ENCODE results near the gene MAP3K13. TPM values are rescaled to one million over a fixed set of nuclear protein-coding genes. Genes with fewer than 3 reads are reported as not detected.
"Not testable (repeated sequence)": the region's sequence is repeated elsewhere in the genome, so short reads cannot be mapped to it uniquely, and the experiment has no call there.

MAP3K13 gene
- polyA plus RNA-seq, 1 donor: 52.3 TPM

DNA sequence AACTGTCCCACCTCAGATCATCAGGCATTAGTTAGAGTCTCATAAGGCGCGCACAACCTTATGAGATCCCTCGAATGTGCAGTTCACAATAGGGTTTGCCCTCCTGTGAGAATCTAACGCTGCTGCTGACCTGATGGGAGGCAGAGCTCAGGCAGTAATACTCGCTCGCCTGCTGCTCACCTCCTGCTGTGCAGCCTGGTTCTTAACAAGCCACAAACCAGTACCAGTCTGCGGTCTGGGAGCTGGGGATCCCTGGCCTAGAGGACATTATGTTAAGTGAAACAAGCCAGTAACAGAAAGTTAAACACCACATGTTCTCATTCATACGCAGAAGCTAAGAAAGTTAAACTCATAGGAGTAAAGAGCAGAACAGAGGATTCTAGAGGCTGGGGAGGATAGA is 47.0 kb downstream of the MAP3K13 start:
- H3K9me3 ChIP-seq (ENCODE audit: control insufficient read depth, low read depth, low read length): no peaks in the 10 kb centered on the region
- H3K4me3 ChIP-seq (ENCODE audit: low read length): no peak overlapping the region
- no peaks in the 10 kb centered on the region for H3K4me1 ChIP-seq (ENCODE audit: control insufficient read depth, insufficient read depth, low read length)
- H3K27ac ChIP-seq (ENCODE audit: low read length): no peak overlapping the region
- WGBS (ENCODE audit: insufficient coverage, low lambda C conversion rate): 100% methylated on average over 1 of the region's 8 CpGs
- no peak for DNase-seq
- no peaks in the 10 kb centered on the region for H3K36me3 ChIP-seq (ENCODE audit: control insufficient read depth, insufficient read depth, low read length)
- H3K27me3 ChIP-seq (ENCODE audit: control insufficient read depth, insufficient read depth, low read length): no peaks in the 10 kb centered on the region

DNA sequence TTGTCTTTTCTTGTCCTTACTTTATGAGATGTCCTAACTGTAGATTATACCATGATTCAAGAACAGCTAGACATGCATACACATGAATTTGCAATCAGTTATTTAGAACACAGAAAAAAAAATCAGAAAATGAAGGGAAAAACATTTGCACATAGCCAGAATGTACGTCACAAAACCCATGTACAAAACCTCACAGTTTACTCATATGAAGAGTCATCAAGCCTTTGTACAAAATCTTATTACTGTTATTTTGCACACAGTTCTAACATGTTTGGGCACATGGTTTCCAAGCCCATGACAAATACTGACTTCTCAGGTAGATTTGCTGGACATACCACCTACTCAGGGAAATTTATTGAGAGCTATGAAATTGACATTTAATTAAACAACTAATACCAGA is 48.2 kb downstream of the MAP3K13 start:
- Histone ChIP-seq H3K36me3 (ENCODE audit: control insufficient read depth, insufficient read depth, low read length) (no peaks in the 10 kb centered on the region), H3K27ac (ENCODE audit: low read length) (no peak overlapping the region), H3K4me1 (ENCODE audit: control insufficient read depth, insufficient read depth, low read length) (no peaks in the 10 kb centered on the region), H3K4me3 (ENCODE audit: low read length) (no peak overlapping the region), H3K9me3 (ENCODE audit: control insufficient read depth, low read depth, low read length) (no peaks in the 10 kb centered on the region), H3K27me3 (ENCODE audit: control insufficient read depth, insufficient read depth, low read length) (no peaks in the 10 kb centered on the region)
- WGBS (ENCODE audit: insufficient coverage, low lambda C conversion rate): no CpG with 5 or more reads among the region's 1 CpG
- no peak for DNase-seq

DNA sequence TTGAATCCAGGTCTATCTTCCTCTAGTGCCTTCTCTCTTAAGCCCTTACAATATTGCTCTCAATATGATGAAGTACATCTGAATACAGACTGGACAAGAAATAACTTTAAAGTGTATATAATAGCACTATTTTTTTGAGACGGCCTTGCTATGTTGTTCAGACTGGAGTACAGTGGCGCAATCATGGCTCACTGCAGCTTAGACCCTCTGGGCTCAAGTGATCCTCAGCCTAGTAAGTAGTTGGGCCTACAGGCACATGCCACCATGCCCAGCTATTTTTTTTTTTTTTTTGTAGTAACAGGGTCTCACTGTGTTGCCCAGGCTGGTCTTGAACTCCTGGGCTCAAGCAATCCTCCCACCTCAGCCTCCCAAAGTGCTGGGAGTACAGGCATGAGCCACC is 53.6 kb downstream of the MAP3K13 start:
- no peaks in the 10 kb centered on the region for H3K36me3 ChIP-seq (ENCODE audit: control insufficient read depth, insufficient read depth, low read length)
- no peak for DNase-seq
- no peak overlapping the region for H3K27ac ChIP-seq (ENCODE audit: low read length)
- H3K4me1 ChIP-seq (ENCODE audit: control insufficient read depth, insufficient read depth, low read length): no peaks in the 10 kb centered on the region
- H3K27me3 ChIP-seq (ENCODE audit: control insufficient read depth, insufficient read depth, low read length): no peaks in the 10 kb centered on the region
- no peak overlapping the region for H3K4me3 ChIP-seq (ENCODE audit: low read length)
- no peaks in the 10 kb centered on the region for H3K9me3 ChIP-seq (ENCODE audit: control insufficient read depth, low read depth, low read length)
- no CpG with 5 or more reads among the region's 2 CpGs for WGBS (ENCODE audit: insufficient coverage, low lambda C conversion rate)

DNA sequence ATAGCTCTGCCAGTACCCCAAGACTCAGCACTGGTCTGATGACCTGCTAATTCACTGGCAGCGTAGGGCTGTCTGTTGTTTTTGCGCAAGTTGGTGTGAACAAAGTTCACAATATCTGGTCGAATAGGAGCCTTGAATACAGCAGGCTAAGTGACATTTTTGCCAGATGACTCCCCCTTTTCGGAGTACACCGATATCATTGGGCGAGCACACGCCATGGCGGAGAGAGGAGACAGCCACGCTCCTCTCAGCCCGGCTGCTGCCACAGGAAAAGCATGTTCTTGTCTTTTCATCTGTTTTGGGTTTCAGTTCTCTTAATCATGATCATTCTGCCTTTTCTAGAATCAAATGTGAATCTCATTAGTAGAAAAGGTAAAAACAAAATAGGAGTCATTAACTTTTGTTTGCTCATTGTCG is 55.6 kb downstream of the MAP3K13 start:
- H3K36me3 ChIP-seq (ENCODE audit: control insufficient read depth, insufficient read depth, low read length); H3K9me3 ChIP-seq (ENCODE audit: control insufficient read depth, low read depth, low read length); H3K27ac ChIP-seq (ENCODE audit: low read length); H3K27me3 ChIP-seq (ENCODE audit: control insufficient read depth, insufficient read depth, low read length); H3K4me1 ChIP-seq (ENCODE audit: control insufficient read depth, insufficient read depth, low read length); H3K4me3 ChIP-seq (ENCODE audit: low read length); DNase-seq: not testable (repeated sequence)
- WGBS (ENCODE audit: insufficient coverage, low lambda C conversion rate): 100% methylated on average over 1 of the region's 11 CpGs

DNA sequence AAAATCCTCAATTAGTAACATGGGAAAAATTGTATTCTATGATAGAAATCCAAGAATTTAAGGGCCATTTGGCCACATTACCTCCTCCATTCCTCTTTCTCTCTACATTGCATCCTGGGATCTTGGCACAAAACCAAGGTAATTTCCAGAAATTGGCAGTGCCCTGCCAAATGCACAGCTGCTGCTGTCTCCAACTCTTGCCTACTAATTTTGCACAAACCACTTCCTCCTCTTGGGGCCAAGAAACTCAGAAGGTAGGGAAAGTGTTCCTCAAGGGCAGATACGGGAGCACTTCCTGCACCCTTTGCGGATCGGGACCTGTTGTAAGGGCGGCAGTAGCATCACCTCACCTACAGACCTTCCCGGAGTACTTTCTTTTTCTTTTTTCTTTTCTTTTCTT is 57.8 kb downstream of the MAP3K13 start:
- H3K4me1 ChIP-seq (ENCODE audit: control insufficient read depth, insufficient read depth, low read length): no peaks in the 10 kb centered on the region
- no peaks in the 10 kb centered on the region for H3K9me3 ChIP-seq (ENCODE audit: control insufficient read depth, low read depth, low read length)
- H3K27me3 ChIP-seq (ENCODE audit: control insufficient read depth, insufficient read depth, low read length): no peaks in the 10 kb centered on the region
- no peak for DNase-seq
- H3K27ac ChIP-seq (ENCODE audit: low read length): no peak overlapping the region
- H3K36me3 ChIP-seq (ENCODE audit: control insufficient read depth, insufficient read depth, low read length): no peaks in the 10 kb centered on the region
- 92% methylated on average over 2 of the region's 5 CpGs for WGBS (ENCODE audit: insufficient coverage, low lambda C conversion rate)
- H3K4me3 ChIP-seq (ENCODE audit: low read length): no peak overlapping the region

DNA sequence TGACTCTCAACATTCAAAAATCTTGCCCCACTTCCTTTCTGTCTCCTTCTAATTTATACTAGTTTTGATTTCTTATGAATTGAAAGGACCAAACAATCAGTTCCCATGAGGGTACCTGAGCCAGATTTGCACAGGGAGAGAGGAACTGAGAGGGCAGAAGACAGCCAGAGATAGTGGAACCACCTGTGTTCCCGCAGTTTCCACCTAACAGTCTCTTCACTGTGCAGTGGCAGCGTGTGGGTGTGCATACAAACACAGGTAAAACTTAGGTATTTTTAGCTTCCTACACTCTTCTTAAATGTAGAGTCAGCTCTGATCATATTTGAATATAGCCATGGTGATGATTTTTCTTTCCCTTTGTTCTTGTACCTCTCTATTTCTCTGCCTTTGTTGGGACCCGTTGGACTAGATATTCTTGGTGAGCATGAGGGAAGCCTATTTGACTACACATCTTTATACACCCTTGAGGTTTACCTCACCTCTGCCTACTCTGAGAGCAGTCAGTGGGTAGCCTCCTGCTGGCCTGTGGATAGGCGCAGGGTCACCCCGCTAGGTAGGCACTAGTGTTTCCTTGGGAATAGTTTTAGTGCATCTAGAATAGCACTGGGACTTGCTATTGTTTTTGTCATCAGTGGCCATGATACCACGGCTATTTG is 58.8 kb downstream of the MAP3K13 start:
- no peaks in the 10 kb centered on the region for H3K27me3 ChIP-seq (ENCODE audit: control insufficient read depth, insufficient read depth, low read length)
- H3K36me3 ChIP-seq (ENCODE audit: control insufficient read depth, insufficient read depth, low read length): no peaks in the 10 kb centered on the region
- no CpG with 5 or more reads among the region's 6 CpGs for WGBS (ENCODE audit: insufficient coverage, low lambda C conversion rate)
- H3K4me1 ChIP-seq (ENCODE audit: control insufficient read depth, insufficient read depth, low read length): no peaks in the 10 kb centered on the region
- no peak overlapping the region for H3K4me3 ChIP-seq (ENCODE audit: low read length)
- no peak overlapping the region for H3K27ac ChIP-seq (ENCODE audit: low read length)
- no peaks in the 10 kb centered on the region for H3K9me3 ChIP-seq (ENCODE audit: control insufficient read depth, low read depth, low read length)
- no peak for DNase-seq

DNA sequence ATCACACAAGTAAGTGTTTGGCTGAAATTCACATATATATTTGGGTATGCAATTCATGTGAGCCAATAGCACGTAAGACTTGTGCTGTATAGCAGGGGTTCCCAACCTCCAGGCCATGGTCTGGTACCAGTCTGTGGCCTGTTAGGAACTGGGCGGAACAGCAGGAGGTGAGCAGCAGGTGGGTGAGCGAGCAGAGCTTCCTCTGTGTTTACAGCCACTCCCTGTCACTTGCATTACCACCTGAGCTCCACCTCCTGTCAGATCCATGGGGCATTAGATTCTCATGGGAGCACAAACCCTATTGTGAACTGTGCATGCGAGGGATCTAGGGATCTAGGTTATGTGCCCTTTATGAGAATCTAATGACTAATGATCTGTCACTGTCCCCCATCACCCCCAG is 59.7 kb downstream of the MAP3K13 start:
- Histone ChIP-seq H3K27ac (ENCODE audit: low read length) (no peak overlapping the region), H3K4me3 (ENCODE audit: low read length) (no peak overlapping the region), H3K27me3 (ENCODE audit: control insufficient read depth, insufficient read depth, low read length) (no peaks in the 10 kb centered on the region), H3K9me3 (ENCODE audit: control insufficient read depth, low read depth, low read length) (no peaks in the 10 kb centered on the region), H3K36me3 (ENCODE audit: control insufficient read depth, insufficient read depth, low read length) (no peaks in the 10 kb centered on the region), H3K4me1 (ENCODE audit: control insufficient read depth, insufficient read depth, low read length) (no peaks in the 10 kb centered on the region)
- DNase-seq: no peak
- no CpG with 5 or more reads among the region's 4 CpGs for WGBS (ENCODE audit: insufficient coverage, low lambda C conversion rate)

DNA sequence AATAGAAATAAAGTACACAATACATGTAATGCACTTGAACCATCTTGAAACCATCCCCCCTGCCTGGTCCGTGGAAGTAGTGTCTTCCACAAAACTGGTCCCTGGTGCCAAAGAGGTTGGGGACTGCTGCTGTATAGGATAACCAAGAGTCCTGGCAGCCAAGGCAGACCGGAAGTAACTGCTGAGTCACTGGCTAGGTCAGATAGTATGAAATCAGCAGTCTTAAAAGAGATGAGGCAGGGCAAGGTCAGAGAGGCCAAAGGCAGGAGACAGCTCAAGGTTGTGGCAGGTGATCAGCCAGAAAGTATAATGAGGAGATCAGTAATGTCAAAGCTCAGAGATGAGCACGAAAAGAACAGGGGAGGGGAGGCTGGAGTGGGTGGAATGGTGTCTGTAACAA is 60.2 kb downstream of the MAP3K13 start:
- no peak for DNase-seq
- no peak overlapping the region for H3K4me3 ChIP-seq (ENCODE audit: low read length)
- WGBS (ENCODE audit: insufficient coverage, low lambda C conversion rate): 80% methylated on average over 1 of the region's 3 CpGs

DNA sequence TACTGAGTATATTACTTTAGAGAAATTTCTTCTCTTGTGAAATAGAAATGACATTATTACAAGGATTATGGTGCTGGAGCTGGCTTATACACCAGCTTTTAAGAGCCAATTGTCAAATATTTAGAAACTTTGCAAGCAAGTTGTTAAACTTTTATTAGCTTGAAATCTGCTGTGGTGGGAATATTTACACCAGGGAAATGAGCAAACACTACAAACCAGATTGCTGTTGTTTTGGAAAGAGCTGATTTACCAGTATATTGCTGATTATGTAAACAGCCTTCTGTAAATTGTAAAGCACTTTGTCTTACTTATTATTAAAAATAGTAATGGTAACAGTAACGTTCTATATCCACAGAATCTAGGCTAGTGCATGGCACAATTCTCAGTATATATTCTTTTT is 61.5 kb downstream of the MAP3K13 start:
- WGBS (ENCODE audit: insufficient coverage, low lambda C conversion rate): no CpG with 5 or more reads among the region's 1 CpG
- peaks cover 7% of the 10 kb centered on the region for H3K36me3 ChIP-seq (ENCODE audit: control insufficient read depth, insufficient read depth, low read length)
- H3K27me3 ChIP-seq (ENCODE audit: control insufficient read depth, insufficient read depth, low read length): no peaks in the 10 kb centered on the region
- no peak overlapping the region for H3K27ac ChIP-seq (ENCODE audit: low read length)
- H3K4me3 ChIP-seq (ENCODE audit: low read length): no peak overlapping the region
- no peak for DNase-seq
- no peaks in the 10 kb centered on the region for H3K4me1 ChIP-seq (ENCODE audit: control insufficient read depth, insufficient read depth, low read length)
- no peaks in the 10 kb centered on the region for H3K9me3 ChIP-seq (ENCODE audit: control insufficient read depth, low read depth, low read length)

More for the DNA sequence above, 60.2 kb downstream of the MAP3K13 start:
- Histone ChIP-seq H3K4me1 (ENCODE audit: control insufficient read depth, insufficient read depth, low read length) (no peaks in the 10 kb centered on the region), H3K27me3 (ENCODE audit: control insufficient read depth, insufficient read depth, low read length) (no peaks in the 10 kb centered on the region), H3K9me3 (ENCODE audit: control insufficient read depth, low read depth, low read length) (no peaks in the 10 kb centered on the region), H3K27ac (ENCODE audit: low read length) (no peak overlapping the region), H3K36me3 (ENCODE audit: control insufficient read depth, insufficient read depth, low read length) (no peaks in the 10 kb centered on the region)

DNA sequence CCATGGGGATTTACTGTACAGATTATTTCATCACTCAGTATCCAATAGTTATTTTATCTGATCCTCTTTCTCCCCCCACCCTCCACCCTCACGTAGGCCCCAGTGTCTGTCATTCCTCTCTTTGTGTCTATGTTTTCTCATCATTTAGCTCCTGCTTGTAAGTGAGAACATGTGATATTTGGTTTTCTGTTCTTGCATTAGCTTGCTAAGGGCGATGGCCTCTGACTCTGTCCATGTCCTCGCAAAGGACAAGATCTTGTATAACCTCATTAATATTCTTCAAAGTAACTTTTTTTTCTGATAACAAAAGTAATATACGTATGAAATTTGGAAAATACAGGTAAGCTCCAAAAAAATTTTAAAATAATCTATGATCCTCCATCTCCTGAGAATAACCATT is 67.4 kb downstream of the MAP3K13 start:
- WGBS (ENCODE audit: insufficient coverage, low lambda C conversion rate): 100% methylated on average over 4 of the region's 4 CpGs
- H3K36me3 ChIP-seq (ENCODE audit: control insufficient read depth, insufficient read depth, low read length): peaks cover 14% of the 10 kb centered on the region
- no peaks in the 10 kb centered on the region for H3K9me3 ChIP-seq (ENCODE audit: control insufficient read depth, low read depth, low read length)
- H3K4me1 ChIP-seq (ENCODE audit: control insufficient read depth, insufficient read depth, low read length): no peaks in the 10 kb centered on the region
- H3K27ac ChIP-seq (ENCODE audit: low read length): no peak overlapping the region
- no peak for DNase-seq
- H3K4me3 ChIP-seq (ENCODE audit: low read length): no peak overlapping the region
- H3K27me3 ChIP-seq (ENCODE audit: control insufficient read depth, insufficient read depth, low read length): no peaks in the 10 kb centered on the region

DNA sequence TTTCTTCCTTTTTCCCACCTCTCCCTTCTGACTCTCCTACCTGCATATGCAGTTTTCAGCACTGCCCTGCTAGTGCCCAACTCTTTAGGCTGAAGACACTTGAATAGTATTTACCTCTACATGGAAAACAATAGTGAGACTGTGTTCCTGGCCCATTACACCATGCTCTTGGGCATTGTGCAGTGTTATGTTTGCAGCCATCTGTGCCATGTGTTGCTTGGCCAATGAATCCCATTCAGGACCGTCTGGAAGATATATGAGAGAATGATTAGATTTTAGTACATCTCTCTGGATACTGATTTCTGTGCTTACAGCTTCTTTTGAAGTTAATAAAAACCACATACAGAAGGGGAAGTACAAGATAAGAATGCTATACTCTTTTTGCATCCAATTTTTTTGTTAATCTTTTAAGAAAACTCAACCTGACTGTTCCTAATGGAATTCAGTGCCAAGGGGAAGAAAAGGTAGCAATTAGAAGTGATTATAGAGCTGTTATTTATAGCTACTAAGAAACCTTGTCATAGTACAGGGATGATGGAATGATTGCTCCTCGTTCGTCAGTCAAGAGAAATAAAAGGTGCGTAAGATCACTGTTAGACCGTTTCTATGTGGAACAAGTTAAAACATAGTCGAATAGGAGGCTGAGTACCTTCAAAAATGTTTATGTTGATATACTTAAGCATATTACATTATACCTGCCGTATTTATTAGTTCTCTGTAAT is 77.0 kb downstream of the MAP3K13 start:
- no peak for DNase-seq
- Histone ChIP-seq H3K27ac (ENCODE audit: low read length) (no peak overlapping the region), H3K4me1 (ENCODE audit: control insufficient read depth, insufficient read depth, low read length) (no peaks in the 10 kb centered on the region), H3K27me3 (ENCODE audit: control insufficient read depth, insufficient read depth, low read length) (no peaks in the 10 kb centered on the region), H3K4me3 (ENCODE audit: low read length) (no peak overlapping the region), H3K36me3 (ENCODE audit: control insufficient read depth, insufficient read depth, low read length) (peaks cover 24% of the 10 kb centered on the region), H3K9me3 (ENCODE audit: control insufficient read depth, low read depth, low read length) (no peaks in the 10 kb centered on the region)
- WGBS (ENCODE audit: insufficient coverage, low lambda C conversion rate): 91% methylated on average over 6 of the region's 7 CpGs

All from large intestine (tissue), 3 donors.